OCI-LY7 (cell line): ENCODE measurements around the gene CFAP73. TPM values are rescaled to one million over a fixed set of nuclear protein-coding genes. Genes with fewer than 3 reads are reported as not detected.

Source experiments
- BruUV-seq: library from RNA; stranded (reverse); fragments of 400-500 nt; replicated peaks from 2 replicates; lab custom pipeline; 2021; lab: Mats Ljungman, UMichigan
- CTCF ChIA-PET: fragments of 300-600 bp; sonication (Branson Sonifier 250); formaldehyde crosslinking; loops from one replicate; lab custom pipeline; 2022; ENCODE audit warnings: antibody characterized with exemption; ENCODE audit not compliant: unreplicated experiment; lab: Charles Lee
- POLR2A ChIA-PET: fragments of 300-600 bp; sonication (Branson Sonifier 250); formaldehyde crosslinking; loops from one replicate; lab custom pipeline; 2022; ENCODE audit warnings: antibody characterized with exemption; lab: Charles Lee
- DNase-seq: peaks from one replicate; pipeline ENCODE4 v3.0.0-alpha.2; 2015; ENCODE audit warnings: low spot score
- H2AFZ ChIP-seq: fragments of 200-600 bp; sonication (generic), shearing (Covaris generic); 2 replicates; pipeline ENCODE4 v1.6.1; 2014; ENCODE audit warnings: mild to moderate bottlenecking, antibody characterized with exemption, low read length, moderate library complexity
- H3K27ac ChIP-seq: fragments of 200-600 bp; sonication (generic); 2 replicates; pipeline ENCODE4 v1.5.1; 2014; ENCODE audit warnings: mixed run types, low read depth, mild to moderate bottlenecking, moderate library complexity, low read length, inconsistent platforms; ENCODE audit not compliant: poor library complexity, severe bottlenecking
- H3K36me3 ChIP-seq: fragments of 200-600 bp; sonication (generic); 2 replicates; pipeline ENCODE4 v1.6.1; 2014; ENCODE audit warnings: mild to moderate bottlenecking, antibody characterized with exemption, low read length, moderate library complexity, mixed read lengths; ENCODE audit not compliant: insufficient read depth
- H3K4me1 ChIP-seq: fragments of 200-600 bp; sonication (generic); 2 replicates; pipeline ENCODE4 v1.5.1; 2014; ENCODE audit warnings: mild to moderate bottlenecking, low read length; ENCODE audit not compliant: insufficient read depth, poor library complexity, severe bottlenecking
- H3K4me2 ChIP-seq: fragments of 200-600 bp; sonication (generic); 2 replicates; pipeline ENCODE4 v1.6.1; 2014; ENCODE audit warnings: mild to moderate bottlenecking, low read length
- H3K4me3 ChIP-seq: fragments of 200-600 bp; sonication (generic); 2 replicates; pipeline ENCODE4 v1.5.1; 2014; ENCODE audit warnings: mild to moderate bottlenecking, low read depth, low read length; ENCODE audit not compliant: poor library complexity, severe bottlenecking
- H3K79me2 ChIP-seq: fragments of 200-600 bp; sonication (generic); 2 replicates; pipeline ENCODE4 v1.6.1; 2016; ENCODE audit warnings: low read depth, mild to moderate bottlenecking, low read length, moderate library complexity, mixed read lengths; ENCODE audit not compliant: insufficient read depth
- H3K9me2 ChIP-seq: fragments of 200-600 bp; sonication (generic); 2 replicates; pipeline ENCODE4 v1.6.1; 2016; ENCODE audit warnings: mild to moderate bottlenecking, low read length, mixed read lengths; ENCODE audit not compliant: insufficient read depth
- H3K9me3 ChIP-seq: fragments of 200-600 bp; sonication (generic); 2 replicates; pipeline ENCODE4 v1.6.1; 2014; ENCODE audit warnings: mild to moderate bottlenecking, mixed run types, low read length, mixed read lengths
- H4K20me1 ChIP-seq: fragments of 200-600 bp; sonication (generic); 2 replicates; pipeline ENCODE4 v1.6.1; 2014; ENCODE audit warnings: mild to moderate bottlenecking, antibody characterized with exemption, low read length, moderate library complexity, mixed read lengths; ENCODE audit not compliant: insufficient read depth
- EZH2phosphoT487 ChIP-seq: fragments of 200-600 bp; sonication (generic); IDR thresholded peaks from 2 replicates; pipeline ENCODE4 v1.6.1; 2018; ENCODE audit warnings: low read depth, borderline replicate concordance, mild to moderate bottlenecking, mixed run types, antibody characterized with exemption, low read length, moderate library complexity, mixed read lengths
- intact Hi-C: fragments of 100-400 bp; cut with micrococcal nuclease; formaldehyde crosslinking; loops from one replicate; pipeline ENCODE4 v1.10.0; 2022; ENCODE audit not compliant: unreplicated experiment
- total RNA-seq, 2 experiments: library from RNA; depleted of rRNA in 1 of 2; stranded (reverse); fragments of >200 nt in 1 of 2; shearing (Covaris generic) in 1 of 2; gene quantifications; 2 replicates each; pipeline ENCODE4 v1.2.3, GENCODE V29; 2014 to 2022
- TF ChIP-seq, protein P1 (sequence below): fragments of 200-600 bp; sonication (generic); conservative IDR thresholded peaks from 2 replicates; pipeline ENCODE4 v1.5.1; 2014; ENCODE audit warnings: mild to moderate bottlenecking, antibody characterized with exemption, low read length, moderate library complexity, mixed read lengths

CFAP73 gene
- total RNA-seq, 2 experiments from 2014 or later: 26.9 to 37.4 TPM

DNA sequence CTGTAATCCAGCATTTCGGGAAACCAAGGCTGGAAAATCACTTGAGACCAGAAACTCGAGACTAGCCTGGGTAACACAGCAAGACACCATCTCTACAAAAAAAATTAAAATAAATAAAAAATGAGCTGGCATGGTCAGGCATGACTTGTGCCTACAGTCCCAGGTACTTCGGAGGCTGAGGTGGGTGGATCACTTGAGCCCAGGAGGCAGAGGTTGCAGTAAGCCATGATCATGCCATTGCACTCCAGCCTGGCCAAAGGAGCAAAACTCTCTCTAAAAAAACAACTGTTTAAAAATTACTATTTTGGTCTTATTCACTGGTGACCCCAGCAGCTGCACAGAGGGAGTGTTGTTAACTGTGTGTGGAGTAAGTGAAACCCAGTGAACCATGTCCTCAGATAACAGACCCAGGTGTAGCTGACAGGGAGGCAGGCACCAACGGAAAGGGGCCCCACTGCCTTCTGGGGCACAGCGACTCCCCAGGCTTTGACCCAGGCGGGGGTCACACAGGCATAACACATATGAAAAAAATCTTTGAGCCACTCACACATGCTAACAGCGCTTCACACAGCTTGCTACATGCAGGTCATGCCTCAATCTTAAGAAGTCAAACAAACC is 23.7 kb downstream of the CFAP73 start:
- POLR2A ChIA-PET: interaction anchor here (0.5 to 4.5 kb wide), 32 partner anchors 11 to 378 kb away, joined by 3 to 46 read pairs (median 4); partner anchors contain the start of genes CFAP73, DDX54, OAS2 and RASAL1
- no peak overlapping the region for H2AFZ ChIP-seq

GRCh38 chr12:113174461-113175384 is 25.2 kb downstream of the CFAP73 start:
- no peaks in the 10 kb centered on the region for H3K9me2 ChIP-seq
- peaks cover 23% of the 10 kb centered on the region for H3K79me2 ChIP-seq
- H4K20me1 ChIP-seq: no peaks in the 10 kb centered on the region
- ChIA-PET POLR2A (interaction anchor here (0.7 to 3.9 kb wide), 11 partner anchors 11 to 128 kb away, joined by 3 to 20 read pairs (median 7); partner anchors contain the start of genes DDX54, RASAL1 and RITA1), CTCF (interaction anchor here (0.6 to 1.4 kb wide), 8 partner anchors 9 to 182 kb away, joined by 3 to 9 read pairs (median 4); no protein-coding TSS in a partner anchor)
- peaks cover 46% of the 10 kb centered on the region for H3K4me1 ChIP-seq
- no TSS peak for BruUV-seq
- H3K36me3 ChIP-seq: peaks cover 93% of the 10 kb centered on the region
- intact Hi-C loops: loop anchor here (1.0 to 5.0 kb wide), 2 partner anchors 76 to 197 kb away; partner anchors contain the start of gene OAS2
- no peak overlapping the region for H2AFZ ChIP-seq
- H3K4me2 ChIP-seq: peak overlapping the region; percentile 61
- H3K4me3 ChIP-seq: peak overlapping the region; percentile 10
- no peak for TF ChIP-seq EZH2phosphoT487
- TF ChIP-seq, protein P1, sequence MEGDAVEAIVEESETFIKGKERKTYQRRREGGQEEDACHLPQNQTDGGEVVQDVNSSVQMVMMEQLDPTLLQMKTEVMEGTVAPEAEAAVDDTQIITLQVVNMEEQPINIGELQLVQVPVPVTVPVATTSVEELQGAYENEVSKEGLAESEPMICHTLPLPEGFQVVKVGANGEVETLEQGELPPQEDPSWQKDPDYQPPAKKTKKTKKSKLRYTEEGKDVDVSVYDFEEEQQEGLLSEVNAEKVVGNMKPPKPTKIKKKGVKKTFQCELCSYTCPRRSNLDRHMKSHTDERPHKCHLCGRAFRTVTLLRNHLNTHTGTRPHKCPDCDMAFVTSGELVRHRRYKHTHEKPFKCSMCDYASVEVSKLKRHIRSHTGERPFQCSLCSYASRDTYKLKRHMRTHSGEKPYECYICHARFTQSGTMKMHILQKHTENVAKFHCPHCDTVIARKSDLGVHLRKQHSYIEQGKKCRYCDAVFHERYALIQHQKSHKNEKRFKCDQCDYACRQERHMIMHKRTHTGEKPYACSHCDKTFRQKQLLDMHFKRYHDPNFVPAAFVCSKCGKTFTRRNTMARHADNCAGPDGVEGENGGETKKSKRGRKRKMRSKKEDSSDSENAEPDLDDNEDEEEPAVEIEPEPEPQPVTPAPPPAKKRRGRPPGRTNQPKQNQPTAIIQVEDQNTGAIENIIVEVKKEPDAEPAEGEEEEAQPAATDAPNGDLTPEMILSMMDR: peak; percentile 94
- H3K9me3 ChIP-seq: no peaks in the 10 kb centered on the region
- peak; percentile 84 for DNase-seq
- peak overlapping the region; percentile 98 for H3K27ac ChIP-seq

More for the DNA sequence above, 23.7 kb downstream of the CFAP73 start:
- no peak for TF ChIP-seq EZH2phosphoT487
- TF ChIP-seq, protein P1: no peak; the same call in 1 of the 2 replicates
- H4K20me1 ChIP-seq: no peaks in the 10 kb centered on the region
- CTCF ChIA-PET: interaction anchor here (1.6 to 2.1 kb wide), 2 partner anchors 11 to 40 kb away, joined by 7 to 10 read pairs; no protein-coding TSS in a partner anchor
- DNase-seq: peak; percentile 99
- intact Hi-C loops: loop anchor here (1.0 to 5.0 kb wide), 7 partner anchors 19 to 196 kb away; partner anchors contain the start of genes OAS2 and RASAL1
- peak overlapping the region; percentile 38 for H3K4me3 ChIP-seq
- no TSS peak for BruUV-seq
- H3K79me2 ChIP-seq: peaks cover 23% of the 10 kb centered on the region
- H3K4me2 ChIP-seq: peak overlapping the region; percentile 62
- peaks cover 91% of the 10 kb centered on the region for H3K36me3 ChIP-seq
- H3K27ac ChIP-seq: peak overlapping the region; percentile 98
- no peaks in the 10 kb centered on the region for H3K9me3 ChIP-seq
- peaks cover 46% of the 10 kb centered on the region for H3K4me1 ChIP-seq
- no peaks in the 10 kb centered on the region for H3K9me2 ChIP-seq
